Activated CD4-positive, alpha-beta memory T cell treated with anti-CD3 and anti-CD28 coated beads for 36 hours (primary cell): Measurements from ENCODE around the gene MAP3K5. TPM values are rescaled to one million over a fixed set of nuclear protein-coding genes. Genes with fewer than 3 reads are reported as not detected.

Experiments used
- CTCF ChIA-PET: fragments of 350-600 bp; sonication (Branson Sonifier 250); formaldehyde crosslinking; loops from one replicate; lab custom pipeline; 2021; ENCODE audit warnings: antibody characterized with exemption, inconsistent platforms; lab: Charles Lee
- POLR2A ChIA-PET: fragments of 350-600 bp; sonication (Branson Sonifier 250); formaldehyde crosslinking; loops from one replicate; lab custom pipeline; 2021; ENCODE audit warnings: antibody characterized with exemption; lab: Charles Lee
- DNase-seq: peaks from one replicate; pipeline ENCODE4 v3.0.0-alpha.2; 2020
- H3K27ac Mint-ChIP-seq: one replicate; pipeline ENCODE4 v1.8.0; 2021; ENCODE audit warnings: mixed read lengths
- H3K27me3 Mint-ChIP-seq: one replicate; pipeline ENCODE4 v1.8.0; 2021; ENCODE audit warnings: mixed read lengths
- H3K36me3 Mint-ChIP-seq: one replicate; pipeline ENCODE4 v1.8.0; 2021; ENCODE audit warnings: mixed read lengths
- H3K4me1 Mint-ChIP-seq: one replicate; pipeline ENCODE4 v1.8.0; 2021; ENCODE audit warnings: low read depth, mixed read lengths
- H3K4me3 Mint-ChIP-seq: one replicate; pipeline ENCODE4 v1.8.0; 2021; ENCODE audit warnings: mild to moderate bottlenecking, mixed read lengths
- H3K9me3 Mint-ChIP-seq: one replicate; pipeline ENCODE4 v1.8.0; 2021; ENCODE audit warnings: mixed read lengths
- intact Hi-C: fragments of 100-400 bp; cut with micrococcal nuclease; formaldehyde crosslinking; loops from one replicate; pipeline ENCODE4 v1.15.1; 2023
- total RNA-seq, 2 experiments: library from RNA; stranded (reverse); gene quantifications; one replicate each; pipeline ENCODE4 v1.2.3, GENCODE V29; 2021

MAP3K5 gene
- total RNA-seq, 2 experiments from 2014 or later, result 13.2 to 13.8 TPM

DNA sequence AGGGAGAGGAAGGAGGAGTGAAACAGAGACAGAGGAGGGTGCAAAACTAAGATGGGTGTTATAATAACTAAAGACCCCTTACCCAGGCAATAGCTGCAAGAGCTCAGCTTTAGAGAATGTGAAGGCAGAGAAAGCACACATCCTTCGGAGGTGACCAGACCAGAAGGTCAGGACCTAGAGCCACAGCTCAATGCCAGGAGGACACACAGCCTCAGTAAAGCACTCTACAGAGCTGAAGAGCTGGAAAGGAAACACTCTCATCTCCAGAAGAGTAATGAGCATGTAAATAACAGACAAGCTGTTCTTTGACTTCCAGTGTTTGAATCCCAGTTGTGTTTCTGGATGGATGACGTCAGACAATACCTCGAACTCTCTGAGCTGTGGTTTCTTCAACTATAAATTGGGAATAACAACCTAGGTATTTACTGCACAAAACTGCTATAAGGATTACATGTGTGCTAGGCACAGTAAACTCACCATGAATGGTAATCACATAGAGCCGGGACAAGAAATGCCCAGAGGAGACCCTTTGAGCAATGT lies 63.2 kb downstream of the MAP3K5 start:
- no peak for DNase-seq
- H3K36me3 Mint-ChIP-seq, result no peaks in the 10 kb centered on the region
- H3K9me3 Mint-ChIP-seq, result no peaks in the 10 kb centered on the region
- no peaks in the 10 kb centered on the region for H3K27me3 Mint-ChIP-seq
- H3K4me3 Mint-ChIP-seq, result no peak overlapping the region
- no peak overlapping the region for H3K27ac Mint-ChIP-seq
- intact Hi-C loops, result no loop called here
- H3K4me1 Mint-ChIP-seq, result peaks cover 41% of the 10 kb centered on the region
- ChIA-PET CTCF (no interaction called here), POLR2A (no interaction called here)

DNA sequence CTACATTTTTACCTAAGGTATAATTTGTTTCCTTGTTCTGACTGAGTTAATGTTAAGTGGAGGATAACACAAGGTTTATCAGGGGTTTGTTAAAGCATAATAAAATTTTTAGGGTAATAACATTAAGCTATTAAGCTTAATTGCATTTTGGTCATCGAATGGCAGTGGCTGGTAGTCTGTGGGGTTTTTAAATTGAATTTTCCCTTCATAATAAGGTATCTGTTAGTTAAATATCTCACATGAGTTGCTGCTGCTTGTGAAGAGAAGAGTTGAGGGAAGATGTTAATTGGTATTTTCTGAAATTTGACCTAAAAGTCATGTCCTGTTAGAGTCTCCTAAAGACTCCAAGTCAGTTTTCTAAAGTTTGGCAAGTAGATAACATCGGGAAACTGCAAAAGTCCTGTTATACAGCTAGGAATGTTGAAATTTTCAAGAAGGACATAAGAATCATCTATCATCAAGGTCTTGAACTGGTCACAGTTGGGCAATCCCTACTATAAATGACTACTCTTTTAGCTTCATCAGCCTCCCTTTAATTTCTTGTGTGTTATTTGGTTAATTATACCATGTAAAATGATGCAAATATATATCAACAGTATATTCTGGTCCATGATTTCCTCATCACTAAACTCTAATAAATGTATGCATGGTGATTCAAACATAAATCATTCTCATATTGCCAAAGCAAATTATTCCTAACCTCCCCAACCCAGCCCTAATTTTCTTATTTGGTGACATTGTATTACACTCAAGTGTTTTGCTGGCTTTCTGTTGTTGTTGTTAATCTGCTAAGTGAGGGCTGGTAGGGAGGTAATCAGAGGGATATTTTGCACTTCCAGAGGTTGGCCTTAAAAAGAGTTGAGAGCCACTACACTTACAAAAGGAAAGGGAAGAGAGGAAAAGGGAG lies 64.0 kb downstream of the MAP3K5 start:
- POLR2A ChIA-PET, result no interaction called here
- Mint-ChIP-seq H3K4me3 (no peak overlapping the region), H3K27ac (no peak overlapping the region), H3K9me3 (no peaks in the 10 kb centered on the region), H3K27me3 (no peaks in the 10 kb centered on the region), H3K36me3 (no peaks in the 10 kb centered on the region), H3K4me1 (peaks cover 48% of the 10 kb centered on the region)
- no peak for DNase-seq
- intact Hi-C loops, result no loop called here
- CTCF ChIA-PET, result interaction anchor here (0.6 to 0.7 kb wide), 2 partner anchors 64 to 1072 kb away, joined by 3 to 4 read pairs; partner anchors contain the start of gene MAP3K5

DNA sequence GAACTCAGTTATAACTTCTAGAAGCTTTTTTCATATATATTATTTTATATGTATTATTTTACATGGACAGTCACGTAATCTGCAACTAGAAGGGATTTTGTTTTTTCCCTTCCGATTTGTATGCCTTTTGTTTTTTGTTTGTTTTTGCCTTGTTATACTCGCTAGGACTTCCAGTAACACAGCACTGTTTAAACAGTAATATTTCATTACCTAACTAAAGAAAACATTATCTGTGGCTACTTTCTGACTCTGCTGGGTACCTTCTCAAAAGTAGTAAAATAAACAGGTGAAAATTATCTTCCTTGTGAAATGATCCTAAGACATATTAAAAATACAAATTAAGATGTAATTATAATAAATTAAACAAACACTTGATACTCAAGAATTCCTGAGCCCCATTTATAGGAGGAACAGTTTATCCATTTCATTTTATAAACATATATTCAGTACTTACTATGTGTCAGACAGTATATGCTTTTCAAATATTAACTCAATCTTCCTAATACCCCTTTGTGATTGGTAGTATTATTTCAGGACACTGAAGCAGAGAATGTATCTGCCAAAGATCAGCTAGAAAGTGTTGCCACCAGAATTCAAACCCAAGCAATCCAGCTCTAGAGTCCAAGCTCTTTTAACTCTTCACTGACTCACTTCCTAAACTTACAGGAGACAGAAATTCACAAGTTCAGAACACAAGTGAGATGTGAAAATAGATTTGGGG lies 65.3 kb downstream of the MAP3K5 start:
- ChIA-PET POLR2A (interaction anchor here (1.7 kb wide), 1 partner anchor 65 kb away, joined by 3 read pairs; the partner anchor contains the start of gene MAP3K5), CTCF (no interaction called here)
- H3K27ac Mint-ChIP-seq, result no peak overlapping the region
- no peak overlapping the region for H3K4me3 Mint-ChIP-seq
- peaks cover 48% of the 10 kb centered on the region for H3K4me1 Mint-ChIP-seq
- no peaks in the 10 kb centered on the region for H3K36me3 Mint-ChIP-seq
- DNase-seq, result no peak
- intact Hi-C loops, result no loop called here
- peaks cover 2% of the 10 kb centered on the region for H3K9me3 Mint-ChIP-seq
- H3K27me3 Mint-ChIP-seq, result no peaks in the 10 kb centered on the region

DNA sequence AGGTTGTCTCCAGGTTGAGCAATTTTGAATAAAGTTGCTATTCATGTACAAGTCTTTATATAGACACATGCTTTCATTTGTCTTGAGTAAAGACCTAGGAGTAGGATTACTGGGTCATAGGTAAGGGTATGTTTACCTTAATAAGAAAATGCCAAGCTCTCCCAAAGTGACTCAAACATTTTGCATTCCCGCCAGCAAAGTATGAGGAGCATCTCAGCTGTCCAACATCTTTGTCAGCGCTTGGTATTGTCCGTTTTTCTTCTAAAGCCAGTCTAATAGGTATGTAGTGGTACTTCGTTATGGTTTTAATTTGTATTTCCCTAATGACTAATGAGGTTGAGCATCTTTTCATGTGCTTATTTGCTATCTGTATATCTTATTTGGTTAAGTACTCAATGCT lies 67.2 kb downstream of the MAP3K5 start:
- H3K27me3 Mint-ChIP-seq, result no peaks in the 10 kb centered on the region
- POLR2A ChIA-PET, result no interaction called here
- H3K4me1 Mint-ChIP-seq, result peaks cover 44% of the 10 kb centered on the region
- no peak for DNase-seq
- intact Hi-C loops, result no loop called here
- peaks cover 4% of the 10 kb centered on the region for H3K9me3 Mint-ChIP-seq
- H3K27ac Mint-ChIP-seq, result no peak overlapping the region
- peaks cover 3% of the 10 kb centered on the region for H3K36me3 Mint-ChIP-seq
- CTCF ChIA-PET, result interaction anchor here (1.4 kb wide), 1 partner anchor 67 kb away, joined by 6 read pairs; the partner anchor contains the start of gene MAP3K5
- no peak overlapping the region for H3K4me3 Mint-ChIP-seq

DNA sequence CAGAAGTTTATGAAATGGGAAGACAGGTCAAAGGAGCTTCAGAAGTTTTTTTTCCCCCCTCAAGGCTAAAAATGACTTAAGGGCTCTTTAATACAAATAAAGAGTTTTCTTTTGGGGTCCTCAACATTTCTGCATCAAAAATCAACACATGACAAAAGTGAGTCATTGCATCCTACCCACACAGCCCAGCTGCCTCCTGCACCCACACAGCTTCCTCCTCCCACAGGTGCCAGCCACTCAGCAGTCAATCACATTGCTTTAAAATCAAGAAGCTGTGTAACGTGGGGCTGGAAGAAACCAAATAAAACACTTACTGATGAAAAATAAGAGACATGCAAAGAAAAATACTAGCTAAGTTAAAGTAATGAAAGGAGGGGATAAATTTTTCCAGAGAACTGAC lies 68.5 kb downstream of the MAP3K5 start:
- Mint-ChIP-seq H3K4me1 (peaks cover 49% of the 10 kb centered on the region), H3K9me3 (peaks cover 4% of the 10 kb centered on the region), H3K36me3 (peaks cover 3% of the 10 kb centered on the region), H3K27ac (peak overlapping the region; percentile 12), H3K27me3 (no peaks in the 10 kb centered on the region), H3K4me3 (no peak overlapping the region)
- intact Hi-C loops, result no loop called here
- DNase-seq, result peak; percentile 59
- ChIA-PET POLR2A (interaction anchor here (1.2 kb wide), 1 partner anchor 69 kb away, joined by 3 read pairs; the partner anchor contains the start of gene MAP3K5), CTCF (interaction anchor here (0.7 to 1.3 kb wide), 4 partner anchors 38 to 80 kb away, joined by 3 to 7 read pairs (median 4); partner anchors contain the start of gene MAP3K5)

DNA sequence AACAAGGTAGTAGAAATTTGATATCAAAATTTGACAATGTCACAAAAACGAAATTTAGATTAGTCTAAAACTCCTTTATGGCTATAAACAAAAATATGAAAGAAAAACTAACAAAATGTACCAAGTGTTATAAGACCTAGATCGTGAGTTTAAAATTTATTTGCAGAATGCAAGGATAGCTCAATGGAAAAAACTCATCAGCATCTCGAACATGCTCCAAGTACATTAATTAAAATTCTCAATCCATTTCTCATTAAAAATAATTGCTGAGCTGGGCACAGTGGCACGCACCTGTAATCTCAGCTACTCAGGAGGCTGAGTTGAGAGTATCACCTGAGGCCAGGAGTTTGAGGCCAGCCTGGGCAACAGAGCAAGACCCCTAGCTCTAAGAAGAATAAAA lies 70.8 kb downstream of the MAP3K5 start:
- ChIA-PET CTCF (interaction anchor here (0.6 to 2.1 kb wide), 2 partner anchors 77 to 306 kb away, joined by 3 to 7 read pairs; no protein-coding TSS in a partner anchor), POLR2A (no interaction called here)
- Mint-ChIP-seq H3K4me1 (peaks cover 49% of the 10 kb centered on the region), H3K4me3 (no peak overlapping the region), H3K27ac (no peak overlapping the region), H3K9me3 (peaks cover 4% of the 10 kb centered on the region), H3K27me3 (no peaks in the 10 kb centered on the region), H3K36me3 (peaks cover 3% of the 10 kb centered on the region)
- intact Hi-C loops, result no loop called here
- DNase-seq, result no peak

DNA sequence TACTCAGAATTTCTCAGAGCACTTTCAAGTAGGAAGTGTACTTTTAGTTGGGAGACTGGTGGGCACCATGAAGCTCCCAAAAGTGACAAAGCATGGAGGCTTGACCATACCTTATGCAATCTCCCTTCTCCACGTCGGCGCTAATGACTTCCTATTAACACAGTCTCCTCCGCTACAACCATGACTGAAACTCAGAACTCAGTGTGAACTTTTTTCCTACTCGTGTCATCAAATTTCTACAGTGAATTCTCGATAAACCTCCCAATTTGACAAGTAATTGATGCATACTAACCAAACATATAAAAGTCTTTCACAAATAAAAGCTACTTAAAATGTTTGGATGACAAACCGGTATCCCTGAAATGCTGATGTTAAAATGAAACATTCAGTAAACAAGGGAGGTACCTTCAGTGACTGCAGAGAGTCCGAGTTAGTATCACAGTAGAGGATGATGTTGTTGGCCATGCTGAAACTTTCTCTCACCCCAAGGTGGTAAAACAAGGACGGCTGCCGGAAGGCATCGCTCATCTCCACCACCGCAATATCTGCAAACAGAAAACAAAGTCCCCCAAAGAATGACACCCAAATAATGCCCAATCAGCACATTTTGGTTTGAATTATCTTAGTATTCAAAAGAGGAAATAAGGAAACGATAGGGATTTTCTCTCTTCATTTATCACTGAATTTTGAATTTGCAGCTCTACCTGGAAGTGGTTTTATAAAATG lies 72.1 kb downstream of the MAP3K5 start:
- H3K4me1 Mint-ChIP-seq, result peaks cover 48% of the 10 kb centered on the region
- peaks cover 4% of the 10 kb centered on the region for H3K9me3 Mint-ChIP-seq
- peak overlapping the region; percentile 55 for H3K27ac Mint-ChIP-seq
- DNase-seq, result peak; percentile 31
- CTCF ChIA-PET, result interaction anchor here (1.1 to 4.9 kb wide), 4 partner anchors 46 to 76 kb away, joined by 3 to 37 read pairs (median 18); partner anchors contain the start of gene MAP3K5
- intact Hi-C loops, result loop anchor here (1.0 kb wide), 1 partner anchor 73 kb away; no protein-coding TSS in a partner anchor
- no peaks in the 10 kb centered on the region for H3K27me3 Mint-ChIP-seq
- H3K4me3 Mint-ChIP-seq, result peak overlapping the region; percentile 36
- H3K36me3 Mint-ChIP-seq, result peaks cover 3% of the 10 kb centered on the region
- POLR2A ChIA-PET, result interaction anchor here (1.2 kb wide), 1 partner anchor 72 kb away, joined by 5 read pairs; the partner anchor contains the start of gene MAP3K5

DNA sequence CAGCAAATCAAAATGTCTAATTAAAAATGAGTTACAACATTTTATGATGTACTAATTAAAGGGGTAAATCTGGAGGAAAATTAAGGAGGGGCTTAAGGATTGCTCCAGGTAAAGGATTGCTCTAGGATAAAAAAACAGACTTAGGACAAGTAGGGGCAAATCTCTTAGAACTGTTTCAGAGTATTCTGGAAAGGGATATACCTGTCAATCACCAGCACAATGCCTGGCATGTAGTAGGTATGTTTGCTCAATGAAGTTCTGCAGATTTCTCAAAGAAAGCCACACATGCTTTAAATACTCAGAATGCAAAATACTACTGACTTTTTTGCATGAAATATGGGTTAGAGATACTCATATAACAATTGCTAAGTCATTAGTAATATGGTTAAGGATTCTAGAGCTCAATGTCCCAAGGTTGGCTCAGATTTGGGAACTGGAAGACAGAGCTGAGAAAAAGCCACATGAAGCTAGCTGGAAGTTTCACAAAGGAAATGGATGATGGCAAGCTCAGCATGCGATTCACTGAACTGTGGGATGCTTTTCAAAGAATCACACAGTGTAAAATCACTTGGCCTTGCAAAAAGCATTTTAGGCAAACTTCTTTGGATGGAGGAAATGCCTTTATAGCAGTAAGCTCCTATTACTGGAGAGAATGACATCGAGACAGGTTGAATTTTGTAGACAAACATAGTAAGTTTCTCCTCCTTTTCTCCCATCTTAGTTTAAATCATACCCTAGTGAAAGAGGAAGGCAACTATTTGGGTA lies 72.8 kb downstream of the MAP3K5 start:
- intact Hi-C loops, result loop anchor here (1.0 to 2.0 kb wide), 4 partner anchors 19 to 72 kb away; no protein-coding TSS in a partner anchor
- peaks cover 4% of the 10 kb centered on the region for H3K9me3 Mint-ChIP-seq
- POLR2A ChIA-PET, result interaction anchor here (0.8 to 1.2 kb wide), 2 partner anchors 72 to 73 kb away, joined by 3 to 5 read pairs; partner anchors contain the start of gene MAP3K5
- peaks cover 6% of the 10 kb centered on the region for H3K36me3 Mint-ChIP-seq
- DNase-seq, result no peak
- no peaks in the 10 kb centered on the region for H3K27me3 Mint-ChIP-seq
- CTCF ChIA-PET, result interaction anchor here (1.1 to 4.9 kb wide), 4 partner anchors 46 to 76 kb away, joined by 3 to 37 read pairs (median 16); partner anchors contain the start of gene MAP3K5
- peak overlapping the region; percentile 55 for H3K27ac Mint-ChIP-seq
- H3K4me3 Mint-ChIP-seq, result no peak overlapping the region
- H3K4me1 Mint-ChIP-seq, result peaks cover 42% of the 10 kb centered on the region

DNA sequence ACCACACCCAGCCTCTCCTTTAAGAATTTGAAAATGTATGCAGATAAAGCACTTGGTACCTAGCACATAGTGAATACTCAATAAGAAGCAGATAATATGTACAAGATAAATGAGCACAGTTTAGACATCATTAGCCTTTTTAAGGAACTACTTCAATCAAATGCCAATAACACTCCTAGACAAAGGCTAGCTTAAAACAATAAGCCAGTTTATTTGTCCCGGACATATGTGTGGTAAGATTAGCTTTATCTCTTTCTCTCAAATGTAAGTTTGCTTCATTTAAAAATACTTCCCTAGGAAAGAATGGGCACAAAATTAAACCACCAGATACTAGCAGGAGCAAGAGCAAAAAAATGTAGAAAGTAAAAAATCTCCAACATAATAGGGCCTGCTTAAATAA lies 73.8 kb downstream of the MAP3K5 start:
- POLR2A ChIA-PET, result interaction anchor here (0.9 kb wide), 1 partner anchor 18 kb away, joined by 3 read pairs; no protein-coding TSS in a partner anchor
- peaks cover 4% of the 10 kb centered on the region for H3K9me3 Mint-ChIP-seq
- H3K36me3 Mint-ChIP-seq, result peaks cover 7% of the 10 kb centered on the region
- H3K4me3 Mint-ChIP-seq, result no peak overlapping the region
- H3K4me1 Mint-ChIP-seq, result peaks cover 34% of the 10 kb centered on the region
- CTCF ChIA-PET, result interaction anchor here (1.1 to 4.9 kb wide), 4 partner anchors 69 to 75 kb away, joined by 3 to 37 read pairs (median 16); partner anchors contain the start of gene MAP3K5
- DNase-seq, result no peak
- no peaks in the 10 kb centered on the region for H3K27me3 Mint-ChIP-seq
- no peak overlapping the region for H3K27ac Mint-ChIP-seq
- intact Hi-C loops, result loop anchor here (2.0 kb wide), 2 partner anchors 32 to 72 kb away; no protein-coding TSS in a partner anchor

DNA sequence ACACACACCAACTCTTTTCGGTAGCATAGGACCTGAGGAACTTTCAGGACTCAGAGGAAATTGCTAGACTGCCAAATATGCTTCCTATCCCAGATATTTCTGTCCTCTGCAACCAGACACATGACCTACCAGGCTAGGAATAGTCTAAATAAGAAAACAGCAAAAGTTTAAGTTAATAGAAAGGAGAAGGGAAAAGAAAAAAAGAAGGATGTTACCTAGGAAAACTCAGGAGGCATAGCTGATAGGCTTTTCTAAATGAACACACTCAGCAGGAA lies 74.6 kb downstream of the MAP3K5 start:
- Mint-ChIP-seq H3K4me3 (no peak overlapping the region), H3K36me3 (peaks cover 13% of the 10 kb centered on the region), H3K27ac (no peak overlapping the region), H3K9me3 (peaks cover 11% of the 10 kb centered on the region), H3K27me3 (no peaks in the 10 kb centered on the region), H3K4me1 (peaks cover 35% of the 10 kb centered on the region)
- ChIA-PET CTCF (interaction anchor here (1.1 to 4.9 kb wide), 3 partner anchors 69 to 74 kb away, joined by 4 to 37 read pairs (median 29); partner anchors contain the start of gene MAP3K5), POLR2A (no interaction called here)
- no peak for DNase-seq
- intact Hi-C loops, result no loop called here
